ENCODE data around the gene GALNT15. TPM values are rescaled to one million over a fixed set of nuclear protein-coding genes. Genes with fewer than 3 reads are reported as not detected.

The GALNT15 gene
- total and polyA plus RNA-seq, 3 experiments from 2014 or later = not detected

GRCh38 chr3:16239780-16240179, 65.3 kb downstream of the GALNT15 start:
- ChIA-PET POLR2A (no interaction called here), CTCF (no interaction called here)
- no peaks in the 10 kb centered on the region for H3K4me1 ChIP-seq (ENCODE audit: insufficient read depth, low read length)
- H3K4me1 Mint-ChIP-seq = no peaks in the 10 kb centered on the region
- no peaks in the 10 kb centered on the region for H3K36me3 Mint-ChIP-seq
- H3K27ac ChIP-seq (ENCODE audit: low read depth, low read length) = no peak overlapping the region
- H3K27me3 ChIP-seq (ENCODE audit: insufficient read depth, low read length, poor library complexity, severe bottlenecking) = no peaks in the 10 kb centered on the region
- no peaks in the 10 kb centered on the region for H3K9me3 ChIP-seq (ENCODE audit: low read length)
- no peak overlapping the region for H3K4me3 Mint-ChIP-seq
- DNase-seq = no peak
- no peaks in the 10 kb centered on the region for H3K36me3 ChIP-seq (ENCODE audit: insufficient read depth, low read length)
- H3K27ac Mint-ChIP-seq = no peak overlapping the region
- no peak overlapping the region for H3K4me3 ChIP-seq (ENCODE audit: low read length)
- no peaks in the 10 kb centered on the region for H3K9me3 Mint-ChIP-seq
- H3K27me3 Mint-ChIP-seq = no peaks in the 10 kb centered on the region

GRCh38 chr3:16240229-16241023, 65.9 kb downstream of the GALNT15 start:
- DNase-seq = no peak
- ChIA-PET POLR2A (no interaction called here), CTCF (no interaction called here)
- Histone ChIP-seq H3K27ac (ENCODE audit: low read depth, low read length) (no peak overlapping the region), H3K27me3 (ENCODE audit: insufficient read depth, low read length, poor library complexity, severe bottlenecking) (no peaks in the 10 kb centered on the region), H3K4me3 (ENCODE audit: low read length) (no peak overlapping the region), H3K4me1 (ENCODE audit: insufficient read depth, low read length) (no peaks in the 10 kb centered on the region), H3K9me3 (ENCODE audit: low read length) (no peaks in the 10 kb centered on the region), H3K36me3 (ENCODE audit: insufficient read depth, low read length) (no peaks in the 10 kb centered on the region)
- H3K36me3 Mint-ChIP-seq = no peaks in the 10 kb centered on the region
- H3K4me3 Mint-ChIP-seq = no peak overlapping the region
- no peaks in the 10 kb centered on the region for H3K9me3 Mint-ChIP-seq
- peak overlapping the region in 1 of 8 donors; percentile 74 for H3K27ac Mint-ChIP-seq
- H3K4me1 Mint-ChIP-seq = no peaks in the 10 kb centered on the region
- no peaks in the 10 kb centered on the region for H3K27me3 Mint-ChIP-seq

- CTCF ChIA-PET = no interaction called here
- POLR2A ChIA-PET = no interaction called here
These were observed 66.7 kb downstream of the GALNT15 start for GRCh38 chr3:16241225-16241624.

GRCh38 chr3:16242177-16242576, 67.7 kb downstream of the GALNT15 start:
- Mint-ChIP-seq H3K27me3 (no peaks in the 10 kb centered on the region), H3K9me3 (no peaks in the 10 kb centered on the region), H3K4me3 (no peak overlapping the region), H3K27ac (no peak overlapping the region), H3K4me1 (peaks cover 2 to 5% (median 3%) of the 10 kb centered on the region in 3 donors), H3K36me3 (no peaks in the 10 kb centered on the region)
- no peak for DNase-seq
- Histone ChIP-seq H3K4me1 (ENCODE audit: insufficient read depth, low read length) (no peaks in the 10 kb centered on the region), H3K36me3 (ENCODE audit: insufficient read depth, low read length) (no peaks in the 10 kb centered on the region), H3K27me3 (ENCODE audit: insufficient read depth, low read length, poor library complexity, severe bottlenecking) (no peaks in the 10 kb centered on the region), H3K9me3 (ENCODE audit: low read length) (no peaks in the 10 kb centered on the region), H3K4me3 (ENCODE audit: low read length) (no peak overlapping the region), H3K27ac (ENCODE audit: low read depth, low read length) (no peak overlapping the region)
- ChIA-PET POLR2A (no interaction called here), CTCF (interaction anchor here (0.9 kb wide), 1 partner anchor 8 kb away, joined by 3 read pairs; no protein-coding TSS in a partner anchor)

More at GRCh38 chr3:16241225-16241624, 66.7 kb downstream of the GALNT15 start:
- Mint-ChIP-seq H3K27me3 (no peaks in the 10 kb centered on the region), H3K9me3 (no peaks in the 10 kb centered on the region), H3K4me3 (no peak overlapping the region), H3K4me1 (no peaks in the 10 kb centered on the region), H3K27ac (no peak overlapping the region), H3K36me3 (no peaks in the 10 kb centered on the region)
- H3K27me3 ChIP-seq (ENCODE audit: insufficient read depth, low read length, poor library complexity, severe bottlenecking) = no peaks in the 10 kb centered on the region
- no peak overlapping the region for H3K4me3 ChIP-seq (ENCODE audit: low read length)
- no peak for DNase-seq
- H3K9me3 ChIP-seq (ENCODE audit: low read length) = no peaks in the 10 kb centered on the region
- H3K4me1 ChIP-seq (ENCODE audit: insufficient read depth, low read length) = no peaks in the 10 kb centered on the region
- H3K27ac ChIP-seq (ENCODE audit: low read depth, low read length) = no peak overlapping the region
- H3K36me3 ChIP-seq (ENCODE audit: insufficient read depth, low read length) = no peaks in the 10 kb centered on the region

- H3K27ac Mint-ChIP-seq = no peak overlapping the region
These were observed 69.4 kb downstream of the GALNT15 start for GRCh38 chr3:16243706-16244490.

GRCh38 chr3:16245609-16246008, 71.1 kb downstream of the GALNT15 start:
- ChIA-PET POLR2A (no interaction called here), CTCF (interaction anchor here (0.9 to 1.3 kb wide), 2 partner anchors 18 to 198 kb away, joined by 3 read pairs; no protein-coding TSS in a partner anchor)
- Mint-ChIP-seq H3K27me3 (no peaks in the 10 kb centered on the region), H3K9me3 (no peaks in the 10 kb centered on the region), H3K27ac (no peak overlapping the region), H3K4me1 (peaks cover 6 to 11% (median 9%) of the 10 kb centered on the region in 3 donors), H3K36me3 (no peaks in the 10 kb centered on the region), H3K4me3 (no peak overlapping the region)
- no peak for DNase-seq
- Histone ChIP-seq H3K9me3 (ENCODE audit: low read length) (no peaks in the 10 kb centered on the region), H3K27me3 (ENCODE audit: insufficient read depth, low read length, poor library complexity, severe bottlenecking) (no peaks in the 10 kb centered on the region), H3K36me3 (ENCODE audit: insufficient read depth, low read length) (no peaks in the 10 kb centered on the region), H3K4me3 (ENCODE audit: low read length) (no peak overlapping the region), H3K27ac (ENCODE audit: low read depth, low read length) (no peak overlapping the region), H3K4me1 (ENCODE audit: insufficient read depth, low read length) (no peaks in the 10 kb centered on the region)

More at GRCh38 chr3:16243706-16244490, 69.4 kb downstream of the GALNT15 start:
- no peaks in the 10 kb centered on the region for H3K36me3 ChIP-seq (ENCODE audit: insufficient read depth, low read length)
- no peaks in the 10 kb centered on the region for H3K27me3 ChIP-seq (ENCODE audit: insufficient read depth, low read length, poor library complexity, severe bottlenecking)
- peaks cover 6 to 11% (median 9%) of the 10 kb centered on the region in 3 donors for H3K4me1 Mint-ChIP-seq
- POLR2A ChIA-PET = no interaction called here
- H3K4me1 ChIP-seq (ENCODE audit: insufficient read depth, low read length) = no peaks in the 10 kb centered on the region
- H3K9me3 ChIP-seq (ENCODE audit: low read length) = no peaks in the 10 kb centered on the region
- CTCF ChIA-PET = interaction anchor here (0.8 to 1.5 kb wide), 4 partner anchors 10 to 66 kb away, joined by 3 read pairs; no protein-coding TSS in a partner anchor
- H3K27me3 Mint-ChIP-seq = no peaks in the 10 kb centered on the region
- DNase-seq = no peak
- no peak overlapping the region for H3K4me3 Mint-ChIP-seq
- H3K4me3 ChIP-seq (ENCODE audit: low read length) = no peak overlapping the region
- H3K27ac ChIP-seq (ENCODE audit: low read depth, low read length) = no peak overlapping the region
- no peaks in the 10 kb centered on the region for H3K36me3 Mint-ChIP-seq
- no peaks in the 10 kb centered on the region for H3K9me3 Mint-ChIP-seq

GRCh38 chr3:16247282-16248061, 73.0 kb downstream of the GALNT15 start:
- peak overlapping the region in 2 of 7 donors; percentile 30 to 84 for H3K4me3 Mint-ChIP-seq
- POLR2A ChIA-PET = no interaction called here
- Histone ChIP-seq H3K27ac (ENCODE audit: low read depth, low read length) (no peak overlapping the region), H3K4me3 (ENCODE audit: low read length) (no peak overlapping the region), H3K4me1 (ENCODE audit: insufficient read depth, low read length) (no peaks in the 10 kb centered on the region), H3K9me3 (ENCODE audit: low read length) (no peaks in the 10 kb centered on the region), H3K36me3 (ENCODE audit: insufficient read depth, low read length) (no peaks in the 10 kb centered on the region), H3K27me3 (ENCODE audit: insufficient read depth, low read length, poor library complexity, severe bottlenecking) (no peaks in the 10 kb centered on the region)
- no peaks in the 10 kb centered on the region for H3K27me3 Mint-ChIP-seq
- no peaks in the 10 kb centered on the region for H3K36me3 Mint-ChIP-seq
- peak overlapping the region in 1 of 8 donors; percentile 18 for H3K27ac Mint-ChIP-seq
- DNase-seq = peak; percentile 64 to 83 (median 67)
- peaks cover 6 to 11% (median 9%) of the 10 kb centered on the region in 3 donors for H3K4me1 Mint-ChIP-seq
- CTCF ChIA-PET = interaction anchor here (0.7 to 2.0 kb wide), 6 partner anchors 11 to 431 kb away, joined by 3 to 8 read pairs (median 4); partner anchors contain the start of genes DPH3 and OXNAD1
- no peaks in the 10 kb centered on the region for H3K9me3 Mint-ChIP-seq
